GM19099 (cell line): ENCODE data around the gene C1orf122.

ENCODE experiments used
- POLR2A ChIP-seq: IDR thresholded peaks from 3 replicates; pipeline ENCODE4 v1.6.1; 2011; ENCODE audit warnings: low read depth; ENCODE audit not compliant: insufficient read length; ENCODE audit errors: extremely low read depth

Gene C1orf122

GRCh38 chr1:37807555-37808368 is at the start of gene C1orf122, which contains the start of gene YRDC:
Gene C1orf122, plus strand, starts transcription at chr1:37807790. Its CDS starts 615 bp downstream, at chr1:37808405.
Gene YRDC, minus strand, starts transcription at chr1:37808208. Its CDS starts 28 bp downstream, at chr1:37808180.
- peak; percentile 85 for TF ChIP-seq POLR2A

DNA sequence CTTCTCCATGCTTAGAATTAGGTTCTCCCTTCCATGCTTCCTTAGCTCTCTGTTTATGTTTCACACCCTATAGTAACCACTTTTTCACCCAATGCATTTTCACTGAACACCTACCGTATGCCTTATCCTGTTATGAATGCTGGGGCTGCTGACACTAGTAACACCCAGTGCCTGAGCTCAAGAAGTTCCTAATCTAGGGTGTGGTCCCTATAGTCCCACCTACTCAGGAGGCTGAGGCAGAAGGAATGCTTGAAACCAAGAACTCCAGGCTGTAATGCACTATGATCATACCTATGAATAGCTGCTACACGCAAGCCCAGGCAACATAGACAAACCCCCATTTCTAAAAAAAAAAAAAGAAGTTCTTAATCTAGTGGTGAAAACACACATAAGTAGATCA is 48.1 kb upstream of the C1orf122 start:
- no peak for TF ChIP-seq POLR2A

GRCh38 chr1:37761416-37762095 is 46.0 kb upstream of the C1orf122 start:
- TF ChIP-seq POLR2A: no peak

DNA sequence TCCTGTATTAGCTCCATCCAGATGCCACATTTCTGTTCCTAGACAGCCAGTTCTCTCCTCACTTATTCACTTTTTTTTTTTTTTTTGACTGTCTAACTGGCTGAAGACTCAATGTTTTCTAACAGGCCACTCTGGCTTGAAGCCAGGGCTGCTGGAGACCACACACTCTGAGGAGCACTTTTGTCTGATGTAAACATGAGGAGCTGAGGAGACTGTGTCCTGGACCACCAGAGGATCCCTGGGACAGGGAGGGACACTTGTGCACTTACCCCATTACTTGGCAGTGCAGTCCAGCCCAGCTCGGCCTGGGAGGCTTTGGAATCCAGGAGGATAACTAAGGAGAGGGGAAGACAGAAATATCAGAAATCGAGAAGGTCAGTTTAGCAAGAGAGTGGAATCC is 45.1 kb upstream of the C1orf122 start:
- no peak for TF ChIP-seq POLR2A

DNA sequence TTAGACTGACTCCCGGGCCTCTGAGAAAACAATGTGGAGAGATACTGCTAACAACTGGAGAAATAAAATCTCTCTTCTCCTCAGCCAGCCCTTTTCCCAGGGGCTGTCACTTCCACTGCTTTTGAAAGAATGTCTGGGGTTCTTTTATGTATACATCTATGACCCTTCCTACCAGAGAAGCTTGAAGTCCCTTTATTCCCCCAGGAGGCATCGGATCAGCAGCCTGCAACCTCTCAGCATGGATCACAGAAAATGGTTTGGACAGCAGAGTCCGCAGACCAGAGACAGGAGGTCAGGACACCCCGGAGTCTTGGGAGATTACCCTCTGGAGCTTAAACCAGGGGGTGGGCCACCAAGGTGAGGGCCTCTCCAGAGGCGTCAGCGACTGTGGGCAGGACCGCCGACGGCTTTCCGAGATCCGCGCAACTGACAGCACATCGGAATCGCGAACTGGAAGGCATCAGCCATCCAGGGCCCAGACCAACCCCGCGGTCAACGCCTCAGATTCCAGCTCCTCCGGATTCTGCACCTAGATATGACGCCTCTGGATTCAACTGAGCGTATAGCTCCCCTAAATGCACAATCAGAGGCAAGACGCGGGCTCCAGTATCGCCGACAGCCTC is 43.7 kb upstream of the C1orf122 start:
- TF ChIP-seq POLR2A: no peak

DNA sequence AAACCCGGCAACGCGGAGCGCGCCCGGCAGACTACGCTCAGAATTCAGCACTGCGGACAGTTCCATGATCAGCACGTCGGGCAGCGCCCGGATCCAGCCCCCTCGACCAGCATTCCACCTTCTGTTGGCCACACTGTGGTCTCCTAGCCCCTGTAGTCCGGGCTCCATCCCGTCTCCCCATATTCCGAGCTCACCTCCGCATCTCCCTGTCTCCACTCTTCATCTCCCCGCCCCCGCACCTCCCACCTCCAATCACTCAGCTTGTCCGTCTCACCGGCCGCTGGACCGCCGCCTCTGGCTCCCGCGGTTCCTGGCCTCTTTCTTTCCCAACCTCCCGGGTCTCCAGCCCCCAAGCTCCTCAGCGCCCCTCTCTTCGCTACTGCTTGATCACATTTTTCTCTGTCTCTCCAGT is 43.2 kb upstream of the C1orf122 start:
- no peak for TF ChIP-seq POLR2A

- no peak for TF ChIP-seq POLR2A
These were observed 42.6 kb upstream of the C1orf122 start, which contains the start of gene EPHA10 for GRCh38 chr1:37764888-37765441. Gene EPHA10, minus strand, starts transcription at chr1:37765120. Its CDS starts 54 bp downstream, at chr1:37765066.

GRCh38 chr1:37765916-37766664 is 41.5 kb upstream of the C1orf122 start:
- TF ChIP-seq POLR2A: no peak

DNA sequence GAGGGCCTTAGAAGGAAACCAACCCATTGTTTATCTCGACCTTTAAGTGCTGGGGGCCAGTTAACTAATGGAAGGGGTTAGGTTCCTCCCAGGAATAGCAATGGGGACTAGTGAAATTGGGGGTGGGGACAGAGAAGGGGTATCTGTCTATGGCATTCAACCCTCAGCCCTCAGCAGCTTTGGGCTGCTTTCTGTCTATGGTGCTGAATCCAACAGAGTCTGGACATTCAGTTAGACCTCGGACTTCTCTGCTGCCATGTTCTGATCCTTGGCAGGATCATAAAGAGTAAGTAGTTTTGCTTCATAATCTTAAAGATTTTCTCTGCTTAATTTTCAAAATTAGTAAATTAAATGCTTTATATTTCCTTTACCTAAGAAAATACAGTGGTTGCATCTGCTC is 40.1 kb upstream of the C1orf122 start:
- TF ChIP-seq POLR2A: no peak

DNA sequence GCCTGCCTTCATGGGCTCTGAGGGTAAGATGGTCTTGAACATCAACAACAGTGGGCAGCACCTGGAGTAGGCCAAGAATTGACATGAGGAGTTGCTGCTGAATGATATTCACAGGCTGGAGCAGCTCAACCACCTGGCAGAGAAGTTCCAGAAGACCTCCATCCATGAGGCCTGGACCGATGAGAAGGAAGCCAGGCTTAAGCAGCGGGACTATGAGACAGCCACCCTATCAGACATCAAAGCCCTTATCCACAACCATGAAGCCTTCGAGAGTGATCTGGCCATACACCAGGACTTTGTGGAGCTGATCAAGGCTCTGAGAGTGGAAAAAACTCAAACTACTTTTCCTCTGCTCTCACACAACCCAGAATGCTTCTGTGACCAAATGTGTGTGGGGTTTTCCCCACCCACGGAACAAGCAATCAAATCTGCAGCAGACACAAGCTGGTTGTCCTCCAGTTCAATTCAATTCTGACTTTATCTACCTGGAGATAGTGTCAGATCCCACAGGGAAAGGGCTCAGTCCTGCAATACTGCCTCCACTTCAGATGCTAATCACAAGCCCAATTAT is 30.6 kb upstream of the C1orf122 start:
- TF ChIP-seq POLR2A: no peak

GRCh38 chr1:37778654-37779053 is 28.9 kb upstream of the C1orf122 start:
- no peak for TF ChIP-seq POLR2A

- no peak for TF ChIP-seq POLR2A
These were observed 25.1 kb upstream of the C1orf122 start for GRCh38 chr1:37782491-37782890.

DNA sequence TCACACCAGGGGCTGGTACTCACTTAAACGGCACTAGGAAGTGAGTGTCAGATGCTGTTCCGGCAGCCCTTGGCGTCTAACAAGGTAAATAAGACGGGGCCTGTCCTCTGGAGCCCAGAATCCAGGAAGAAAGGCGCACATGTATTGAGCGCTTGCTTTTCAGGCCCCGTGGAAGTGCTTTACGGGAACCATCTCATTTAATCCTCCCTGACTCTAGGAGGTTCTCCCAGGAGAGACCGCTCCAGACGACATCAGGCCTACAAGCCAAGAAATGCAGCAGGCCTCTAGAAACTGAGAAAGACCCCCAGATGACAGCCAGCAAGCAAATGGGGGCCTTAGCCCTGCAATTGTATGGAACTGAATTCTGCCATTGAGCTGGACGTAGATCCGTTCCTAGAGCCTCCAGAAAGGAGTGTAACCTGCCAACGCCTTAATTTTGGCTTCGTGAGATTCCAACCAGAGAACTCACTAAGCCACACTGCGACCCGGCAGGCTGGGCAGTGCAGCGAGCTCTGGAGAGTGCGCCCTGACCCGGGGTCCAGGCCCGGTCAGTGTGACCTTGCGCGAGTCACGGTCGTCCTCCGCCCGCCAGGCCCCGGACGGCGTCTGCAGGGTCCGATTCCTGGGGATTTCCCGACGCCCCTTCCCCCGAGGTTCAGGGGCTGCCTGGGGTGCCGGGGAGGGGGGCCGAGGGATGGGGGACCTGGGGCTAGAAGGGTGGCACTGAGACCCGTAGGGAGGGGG is 14.5 kb upstream of the C1orf122 start:
- no peak for TF ChIP-seq POLR2A
